Neural cell (in vitro differentiated cells): ENCODE measurements around the gene PRKCE.

Experiments used
- CTCF ChIP-seq: fragments of 450-650 bp; IDR thresholded peaks from 2 replicates; pipeline ENCODE4 v1.5.1; 2014; ENCODE audit warnings: antibody characterized with exemption, mild to moderate bottlenecking, moderate library complexity; ENCODE audit not compliant: poor library complexity, severe bottlenecking
- POLR2AphosphoS5 ChIP-seq: IDR thresholded peaks from 2 replicates; pipeline ENCODE4 v1.6.1; 2012
- SMC3 ChIP-seq: fragments of 450-650 bp; conservative IDR thresholded peaks from 2 replicates; pipeline ENCODE4 v1.6.1; 2014; ENCODE audit warnings: antibody characterized with exemption, mild to moderate bottlenecking, moderate library complexity; ENCODE audit not compliant: poor library complexity

GRCh38 chr2:45748239-45748638 is 96.8 kb downstream of the PRKCE start:
- TF ChIP-seq POLR2AphosphoS5 = no peak
- TF ChIP-seq SMC3 = no peak
- no peak for TF ChIP-seq CTCF
